NCI-H510A (cell line): Measurements from ENCODE around the gene UMAD1.
"Not testable (repeated sequence)": the region's sequence is repeated elsewhere in the genome, so short reads cannot be mapped to it uniquely, and the experiment has no call there.

Experiments used
- DNase-seq: peaks from one replicate; lab custom pipeline; 2025; lab: John Stamatoyannopoulos, UW

UMAD1 gene

DNA sequence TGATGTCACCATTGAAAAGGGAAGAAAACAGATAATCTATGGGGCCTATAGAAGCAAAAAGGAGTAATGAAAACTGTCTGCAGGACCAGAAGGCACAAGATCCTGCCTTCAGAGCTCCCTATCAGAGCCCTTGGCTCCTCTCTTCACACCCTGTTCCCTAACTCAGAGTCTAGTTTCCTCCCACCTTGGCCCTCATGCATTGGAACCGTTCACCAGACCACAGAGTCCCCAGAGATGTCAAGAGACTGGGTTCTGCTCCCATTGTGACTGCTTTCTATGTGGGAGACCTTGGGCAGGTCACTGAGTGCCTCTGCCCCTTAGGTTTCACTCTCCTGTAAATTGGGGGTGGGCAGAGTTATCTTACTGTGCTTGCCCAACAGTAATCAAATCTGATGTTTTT lies 158.0 kb downstream of the UMAD1 start:
- DNase-seq: no peak

GRCh38 chr7:7799138-7799537 lies 158.6 kb downstream of the UMAD1 start:
- DNase-seq: peak; percentile 4

GRCh38 chr7:7802531-7802930 lies 162.0 kb downstream of the UMAD1 start:
- no peak for DNase-seq

- no peak for DNase-seq
Observed at GRCh38 chr7:7803715-7804178, 163.2 kb downstream of the UMAD1 start.

GRCh38 chr7:7804822-7805221 lies 164.3 kb downstream of the UMAD1 start:
- DNase-seq: not testable (repeated sequence)

DNA sequence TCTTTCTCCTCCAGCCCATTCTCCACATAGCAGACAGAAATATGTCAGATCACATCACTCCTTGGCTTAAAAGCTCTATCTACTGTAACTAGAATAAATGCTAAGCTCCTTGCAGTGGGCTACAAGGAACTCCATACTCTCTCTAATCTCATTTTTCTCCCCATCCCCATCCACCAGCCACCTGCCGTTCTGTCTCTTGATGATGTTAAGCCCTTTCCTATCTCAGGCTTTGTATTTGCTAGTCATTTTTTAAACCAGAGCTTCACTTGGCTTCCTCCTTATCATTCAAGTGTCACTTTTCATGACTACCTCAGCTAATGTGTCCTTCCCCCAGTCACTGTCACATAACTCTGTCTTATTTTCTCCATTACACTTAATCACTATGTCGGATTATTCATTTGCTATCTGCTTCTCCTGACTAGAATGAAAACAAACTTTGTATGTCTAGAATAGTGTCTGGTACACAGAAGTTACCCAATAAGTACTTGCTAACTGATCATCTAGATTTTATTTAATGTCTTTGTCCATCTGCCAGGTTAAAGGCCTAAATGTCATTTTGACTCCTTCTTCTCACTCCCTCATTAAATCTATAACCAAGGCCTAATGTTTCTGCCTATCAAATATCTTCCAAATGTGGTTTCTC lies 165.1 kb downstream of the UMAD1 start:
- no peak for DNase-seq

DNA sequence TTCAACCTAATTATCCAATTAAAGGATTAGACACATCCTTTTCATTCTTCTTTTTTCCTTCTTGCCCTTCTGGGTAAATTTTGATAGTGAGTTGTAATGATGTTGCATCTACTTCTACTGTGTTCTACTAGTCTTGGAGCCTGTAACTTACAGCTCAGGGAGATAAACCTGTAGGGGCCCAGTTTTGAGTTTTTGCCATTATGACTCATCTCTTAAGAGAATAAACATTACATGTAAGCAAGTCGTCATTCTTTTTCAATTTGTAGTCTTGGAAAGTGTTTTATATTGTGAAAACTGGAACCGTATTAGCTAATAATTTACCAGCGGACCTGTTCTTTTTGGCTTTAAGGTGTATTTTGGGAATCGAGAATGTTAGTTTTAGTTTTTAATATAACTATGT lies 167.6 kb downstream of the UMAD1 start:
- no peak for DNase-seq

- no peak for DNase-seq
Observed at GRCh38 chr7:7808626-7809025, 168.1 kb downstream of the UMAD1 start.

- no peak for DNase-seq
Observed at GRCh38 chr7:7810380-7810779, 169.8 kb downstream of the UMAD1 start.

- DNase-seq: no peak
Observed at GRCh38 chr7:7810826-7811225, 170.3 kb downstream of the UMAD1 start.

DNA sequence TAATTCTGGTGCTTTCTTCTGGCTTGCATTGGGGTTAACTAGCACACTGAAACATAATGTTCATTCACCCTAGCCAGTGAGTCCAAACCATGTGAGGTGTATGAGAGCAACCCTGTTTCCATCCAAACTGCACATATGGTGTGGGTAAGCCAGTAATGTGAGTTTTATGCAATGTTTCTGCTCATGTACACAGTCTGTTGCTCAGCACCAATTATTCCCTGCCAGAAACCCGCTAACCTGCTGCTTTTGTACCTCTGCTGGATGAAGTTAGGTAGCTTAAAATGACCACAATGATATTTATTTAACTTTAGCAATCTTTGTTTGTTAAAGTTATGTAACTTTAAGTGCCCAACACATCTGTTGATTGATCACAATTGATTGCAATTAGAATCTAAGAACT lies 171.6 kb downstream of the UMAD1 start:
- no peak for DNase-seq

DNA sequence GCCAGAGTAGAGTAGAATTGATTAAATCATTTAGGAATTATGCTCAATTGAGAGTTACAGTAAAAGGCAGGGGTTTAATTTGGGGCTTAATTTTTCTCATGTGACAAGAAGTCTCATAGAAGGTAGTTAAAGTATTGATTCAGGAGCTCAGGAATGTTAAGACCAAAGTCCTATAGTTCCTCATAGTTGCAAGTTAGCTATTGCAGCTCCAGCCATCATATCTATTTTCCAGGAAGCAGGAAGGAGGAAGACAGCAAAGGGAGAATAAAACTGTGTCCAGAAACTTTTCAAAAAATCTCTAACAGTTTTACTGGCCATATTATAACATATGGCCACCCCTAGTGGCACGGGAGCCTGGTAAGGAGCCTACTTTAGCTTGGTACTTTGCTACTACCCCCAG lies 174.8 kb downstream of the UMAD1 start:
- no peak for DNase-seq

DNA sequence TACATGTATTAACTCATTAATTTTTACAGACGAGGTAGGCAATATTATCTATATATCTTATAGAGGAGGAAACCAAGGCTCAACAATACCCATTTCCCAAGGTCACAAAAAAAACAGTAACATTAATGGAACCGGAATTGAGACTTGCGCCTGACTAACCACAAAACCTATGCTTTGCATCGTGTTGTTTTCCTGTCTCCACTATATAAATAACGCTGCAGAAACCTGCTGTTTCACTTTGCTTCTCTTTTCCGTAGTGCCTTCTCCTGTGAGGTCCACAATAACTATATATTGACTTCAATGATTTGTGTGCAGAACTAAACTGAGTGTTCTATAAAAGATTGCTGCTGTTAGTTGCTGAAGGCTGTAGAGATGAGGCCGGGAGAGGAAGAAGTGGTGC lies 175.5 kb downstream of the UMAD1 start:
- no peak for DNase-seq

- no peak for DNase-seq
Observed at GRCh38 chr7:7816816-7817536, 176.4 kb downstream of the UMAD1 start.

- no peak for DNase-seq
Observed at GRCh38 chr7:7817748-7818147, 177.2 kb downstream of the UMAD1 start.

DNA sequence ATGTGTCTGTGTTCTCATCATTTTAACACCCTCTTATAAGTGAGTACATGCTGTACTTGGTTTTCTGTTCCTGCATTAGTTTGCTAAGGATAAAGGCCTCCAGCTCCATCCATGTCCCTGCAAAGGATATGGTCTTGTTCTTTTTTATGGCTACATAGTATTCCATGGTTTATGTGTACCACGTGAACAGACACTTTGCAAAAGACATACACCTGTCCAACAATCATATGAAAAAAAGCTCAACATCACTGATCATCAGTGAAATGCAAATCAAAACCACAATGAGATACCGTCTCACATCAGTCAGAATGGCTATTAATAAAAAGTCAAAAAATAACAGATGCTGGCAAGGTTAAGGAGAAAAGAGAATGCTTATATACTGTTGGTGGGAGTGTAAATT lies 177.6 kb downstream of the UMAD1 start:
- not testable (repeated sequence) for DNase-seq

DNA sequence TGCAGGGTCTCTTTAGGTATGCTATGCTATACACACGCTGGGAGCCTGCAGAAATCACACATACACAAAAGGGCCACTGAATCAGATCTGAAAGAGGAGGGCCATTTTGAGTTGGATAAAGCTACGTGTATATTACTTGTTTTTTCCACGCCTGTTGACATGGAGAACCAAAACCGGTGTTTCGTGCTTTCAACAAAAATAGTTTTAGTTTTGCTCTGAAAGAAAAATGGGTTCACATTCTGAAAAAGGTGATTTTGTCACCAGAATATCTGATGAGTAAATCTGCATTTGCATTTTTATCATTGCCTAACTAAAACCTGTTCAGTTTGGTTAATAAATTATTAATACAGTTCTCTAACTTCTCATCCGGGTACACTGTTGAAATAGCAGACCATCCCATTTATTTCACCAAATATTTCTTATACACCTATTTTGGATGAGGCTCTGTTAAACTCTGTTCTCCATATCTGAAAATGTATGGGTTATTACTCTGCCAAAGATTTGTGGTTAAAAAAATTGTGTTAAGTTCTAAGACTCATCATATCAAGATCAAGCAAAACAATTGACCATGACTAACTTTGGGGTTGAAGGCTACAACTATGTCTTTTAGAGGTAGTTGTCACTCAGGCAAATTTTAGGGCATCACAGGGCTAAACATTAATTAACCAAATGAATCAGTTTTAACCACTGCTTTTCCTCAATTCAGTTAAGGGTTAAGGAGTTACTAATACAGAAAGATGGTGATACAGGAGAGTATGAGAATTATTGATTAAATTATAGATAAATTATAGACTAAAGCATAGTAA lies 179.1 kb downstream of the UMAD1 start:
- no peak for DNase-seq

DNA sequence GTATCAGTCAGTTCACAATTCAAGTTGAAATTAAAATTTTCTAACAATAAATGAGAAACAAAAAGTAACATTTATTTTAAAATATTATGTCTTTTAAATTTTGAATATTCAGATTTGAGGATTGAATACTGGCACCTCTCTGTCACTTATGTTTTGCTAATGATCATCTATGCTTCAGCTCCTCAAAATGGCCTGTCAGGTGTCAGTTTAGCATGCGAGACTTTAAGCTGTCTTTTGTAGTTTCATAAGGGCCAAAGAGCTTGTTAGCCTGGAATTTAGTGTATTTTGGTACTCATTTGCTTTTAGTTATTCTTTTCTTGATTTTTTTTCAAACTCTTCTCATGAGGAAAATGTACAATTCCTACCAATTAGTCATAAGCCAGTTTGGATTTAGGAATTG lies 179.9 kb downstream of the UMAD1 start:
- DNase-seq: no peak

GRCh38 chr7:7820939-7821338 lies 180.4 kb downstream of the UMAD1 start:
- no peak for DNase-seq

DNA sequence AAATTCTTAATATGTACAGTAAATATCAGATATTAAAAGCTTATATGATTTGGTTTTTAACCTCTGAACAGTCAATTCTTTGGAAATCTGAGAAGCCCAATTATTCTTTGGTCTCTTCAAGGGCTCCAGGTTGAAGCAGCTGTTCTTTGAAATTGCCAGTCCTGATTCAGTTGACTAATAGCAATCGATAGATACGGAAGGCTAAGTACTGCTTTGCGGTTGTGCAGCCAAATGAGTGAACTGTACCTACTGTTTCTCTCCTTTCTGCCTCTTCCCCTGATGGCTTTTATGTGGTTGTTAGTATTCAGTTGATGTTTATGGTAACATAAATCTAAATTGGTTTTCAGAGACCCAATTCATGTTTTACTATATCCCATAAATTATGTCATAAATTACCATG lies 181.0 kb downstream of the UMAD1 start:
- no peak for DNase-seq

DNA sequence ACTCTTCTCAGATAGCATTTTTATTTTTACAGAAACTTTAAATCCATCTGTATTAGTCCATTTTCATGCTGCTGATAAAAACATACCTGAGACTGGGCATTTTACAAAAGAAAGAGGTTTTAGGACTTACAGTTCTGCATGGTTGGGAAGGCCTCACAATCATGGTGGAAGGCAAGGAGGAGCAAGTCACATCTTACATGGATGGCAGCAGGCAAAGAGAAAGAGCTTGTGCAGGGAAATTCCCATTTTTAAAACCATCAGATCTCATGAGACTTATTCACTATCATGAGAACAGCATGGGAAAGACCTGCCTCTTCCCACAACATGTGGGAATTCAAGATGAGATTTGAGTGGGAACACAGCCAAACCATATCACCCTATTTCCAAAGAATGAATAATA lies 184.7 kb downstream of the UMAD1 start:
- not testable (repeated sequence) for DNase-seq

GRCh38 chr7:7829667-7830066 lies 189.1 kb downstream of the UMAD1 start:
- DNase-seq: no peak
